Common myeloid progenitor, CD34-positive (primary cell): ENCODE data around the gene FNBP1L.

Experiments
- CTCF ChIA-PET: fragments of 350-600 bp; sonication (Branson Sonifier 250); formaldehyde crosslinking; loops from one replicate; lab custom pipeline; 2021; ENCODE audit warnings: antibody characterized with exemption; lab: Charles Lee
- POLR2A ChIA-PET: fragments of 350-600 bp; sonication (Branson Sonifier 250); formaldehyde crosslinking; loops from one replicate; lab custom pipeline; 2021; ENCODE audit warnings: antibody characterized with exemption; lab: Charles Lee
- DNase-seq, 3 donors: peaks; one replicate each; pipeline versions ENCODE4 v3.0.0 to v3.0.0-alpha.2; 2013
- H3K27ac ChIP-seq, 2 experiments: 1 replicate in 1 of 2; 2 replicates in 1 of 2; pipeline ENCODE4 v1.7.0; 2013; ENCODE audit warnings: inconsistent platforms in 2 of 2, low read length in 2 of 2, mild to moderate bottlenecking in 2 of 2, low read depth in 1 of 2, moderate library complexity in 1 of 2; ENCODE audit not compliant: severe bottlenecking in 2 of 2, insufficient read depth in 1 of 2, poor library complexity in 1 of 2
- H3K27me3 ChIP-seq, 5 experiments: replicated peaks in 2 of 5; 1 replicate in 3 of 5; 2 replicates in 2 of 5; pipeline versions ENCODE4 v1.6.1 to v1.7.0; 2013; ENCODE audit warnings: low read length in 4 of 5, mild to moderate bottlenecking in 2 of 5, moderate library complexity in 2 of 5, inconsistent platforms in 1 of 5; ENCODE audit not compliant: insufficient read depth in 5 of 5, control insufficient read depth in 4 of 5
- H3K36me3 ChIP-seq, 4 experiments: 1 replicate in 2 of 4; 2 replicates in 2 of 4; pipeline versions ENCODE4 v1.6.1 to v1.7.0; 2013; ENCODE audit warnings: low read length in 3 of 4, control low read depth in 1 of 4, mild to moderate bottlenecking in 1 of 4; ENCODE audit not compliant: control insufficient read depth in 4 of 4, insufficient read depth in 4 of 4
- H3K4me1 ChIP-seq, 4 experiments: 1 replicate in 3 of 4; 2 replicates in 1 of 4; pipeline versions ENCODE4 v1.6.1 to v1.7.1; 2013; ENCODE audit warnings: low read length in 3 of 4, mild to moderate bottlenecking in 3 of 4, control low read depth in 1 of 4, inconsistent platforms in 1 of 4, moderate library complexity in 1 of 4; ENCODE audit not compliant: control insufficient read depth in 4 of 4, insufficient read depth in 4 of 4; ENCODE audit errors: control extremely low read depth in 1 of 4
- H3K4me3 ChIP-seq, 7 experiments: 1 replicate in 4 of 7; 2 replicates in 3 of 7; pipeline versions ENCODE4 v1.5.1 to v1.7.0; 2013; ENCODE audit warnings: mild to moderate bottlenecking in 7 of 7, low read length in 6 of 7, moderate library complexity in 6 of 7, inconsistent platforms in 2 of 7, low read depth in 2 of 7, control low read depth in 1 of 7; ENCODE audit not compliant: insufficient read depth in 4 of 7, control insufficient read depth in 1 of 7; ENCODE audit errors: extremely low read depth in 1 of 7
- H3K9me3 ChIP-seq, 5 experiments: 1 replicate in 4 of 5; 2 replicates in 1 of 5; pipeline versions ENCODE4 v1.6.1 to v1.7.1; 2013; ENCODE audit warnings: low read length in 4 of 5, mild to moderate bottlenecking in 2 of 5, inconsistent platforms in 1 of 5, low read depth in 1 of 5, moderate library complexity in 1 of 5; ENCODE audit not compliant: control insufficient read depth in 4 of 5, insufficient read depth in 2 of 5; ENCODE audit errors: control extremely low read depth in 1 of 5
- WGBS: methylation state at CpG from one replicate; pipeline ENCODE4 v1.1.5; 2013; ENCODE audit not compliant: insufficient coverage; 5-methylcytosine and 5-hydroxymethylcytosine counted together

FNBP1L gene

DNA sequence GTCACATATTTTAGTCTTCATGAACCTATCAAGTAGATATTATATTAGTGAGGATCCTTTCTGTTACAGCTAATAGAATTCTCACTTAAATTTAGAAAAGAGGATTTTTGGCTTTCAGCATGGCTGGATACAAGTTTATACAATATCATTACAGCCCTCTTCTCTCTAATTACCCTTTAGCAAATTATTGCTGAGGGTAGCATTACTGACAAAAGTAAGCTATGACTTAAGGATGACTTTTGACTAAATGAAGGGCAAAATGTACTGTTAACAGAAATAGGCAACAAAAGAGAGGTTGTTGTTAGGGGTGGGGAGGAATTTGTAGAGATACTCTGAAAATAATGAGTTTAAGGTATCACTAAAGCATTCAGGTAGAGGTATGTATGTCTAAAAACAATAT, 85.8 kb downstream of the FNBP1L start:
- Histone ChIP-seq H3K4me3 (no peak overlapping the region), H3K27me3 (no peaks in the 10 kb centered on the region), H3K36me3 (peaks cover 2 to 10% (median 5%) of the 10 kb centered on the region in 4 experiments), H3K27ac (no peak overlapping the region), H3K4me1 (peaks cover 0 to 5% (median 2%) of the 10 kb centered on the region in 4 experiments), H3K9me3 (no peaks in the 10 kb centered on the region)
- no peak for DNase-seq
- ChIA-PET POLR2A (no interaction called here), CTCF (interaction anchor here (0.9 kb wide), 1 partner anchor 13 kb away, joined by 3 read pairs; no protein-coding TSS in a partner anchor)

- H3K27me3 ChIP-seq, result no peaks in the 10 kb centered on the region
- no peaks in the 10 kb centered on the region for H3K36me3 ChIP-seq
- no peaks in the 10 kb centered on the region for H3K9me3 ChIP-seq
- H3K27ac ChIP-seq, result no peak overlapping the region
- no peak for DNase-seq
- peaks cover 0 to 19% (median 2%) of the 10 kb centered on the region in 4 experiments for H3K4me1 ChIP-seq
- ChIA-PET POLR2A (no interaction called here), CTCF (no interaction called here)
- H3K4me3 ChIP-seq, result no peak overlapping the region
These were observed 89.5 kb downstream of the FNBP1L start for GRCh38 chr1:93537396-93537795.

DNA sequence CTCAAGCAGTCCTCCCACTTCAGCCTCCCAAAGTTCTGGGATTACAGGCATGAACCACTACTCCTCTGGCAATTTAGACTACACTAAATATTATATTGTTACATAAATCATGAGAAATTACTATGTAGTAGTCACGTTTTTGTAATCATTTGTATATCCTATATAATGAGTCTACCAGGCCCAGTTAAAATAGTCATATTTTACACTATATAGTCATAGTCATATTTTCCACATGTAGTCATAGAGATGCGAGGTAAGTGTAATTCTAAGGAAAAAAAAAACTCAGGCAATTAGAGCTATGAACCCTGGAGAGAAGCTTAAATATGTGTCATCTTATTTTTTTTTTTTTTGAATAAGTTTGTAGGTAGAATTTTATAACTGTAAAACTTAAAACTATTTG, 90.0 kb downstream of the FNBP1L start:
- no peak overlapping the region for H3K27ac ChIP-seq
- WGBS, result no CpG with 5 or more reads among the region's 2 CpGs
- POLR2A ChIA-PET, result no interaction called here

DNA sequence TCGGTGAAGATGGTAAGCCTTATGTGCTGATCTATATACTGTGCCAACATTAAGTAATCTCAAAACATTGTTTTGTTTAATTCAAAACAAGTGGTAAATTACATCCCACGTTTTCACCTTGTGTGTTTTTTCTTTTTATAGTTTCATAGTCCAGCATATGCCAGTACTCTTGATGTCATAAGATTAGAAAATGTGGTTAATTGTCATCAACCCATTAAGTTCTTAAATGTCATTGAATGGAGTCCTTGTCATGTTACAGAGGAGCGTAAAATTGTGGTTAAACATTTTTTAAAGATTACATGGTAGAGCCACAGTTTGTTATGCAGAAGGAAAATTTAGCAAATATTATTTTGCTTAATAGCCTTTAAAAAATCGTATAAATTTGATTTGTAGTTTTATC, 93.1 kb downstream of the FNBP1L start:
- Histone ChIP-seq H3K9me3 (no peaks in the 10 kb centered on the region), H3K4me1 (peaks cover 0 to 19% (median 2%) of the 10 kb centered on the region in 4 experiments), H3K27me3 (no peaks in the 10 kb centered on the region), H3K36me3 (no peaks in the 10 kb centered on the region), H3K27ac (no peak overlapping the region), H3K4me3 (no peak overlapping the region)
- POLR2A ChIA-PET, result no interaction called here
- no CpG with 5 or more reads among the region's 4 CpGs for WGBS
- DNase-seq, result no peak
- CTCF ChIA-PET, result no interaction called here

More for the DNA sequence above, 90.0 kb downstream of the FNBP1L start:
- no peaks in the 10 kb centered on the region for H3K27me3 ChIP-seq
- CTCF ChIA-PET, result interaction anchor here (0.6 to 0.8 kb wide), 2 partner anchors 11 to 53 kb away, joined by 3 read pairs; no protein-coding TSS in a partner anchor
- H3K36me3 ChIP-seq, result no peaks in the 10 kb centered on the region
- H3K4me1 ChIP-seq, result peaks cover 0 to 19% (median 2%) of the 10 kb centered on the region in 4 experiments
- peak in 1 of 3 donors; percentile 25 for DNase-seq
- no peaks in the 10 kb centered on the region for H3K9me3 ChIP-seq
- H3K4me3 ChIP-seq, result no peak overlapping the region

DNA sequence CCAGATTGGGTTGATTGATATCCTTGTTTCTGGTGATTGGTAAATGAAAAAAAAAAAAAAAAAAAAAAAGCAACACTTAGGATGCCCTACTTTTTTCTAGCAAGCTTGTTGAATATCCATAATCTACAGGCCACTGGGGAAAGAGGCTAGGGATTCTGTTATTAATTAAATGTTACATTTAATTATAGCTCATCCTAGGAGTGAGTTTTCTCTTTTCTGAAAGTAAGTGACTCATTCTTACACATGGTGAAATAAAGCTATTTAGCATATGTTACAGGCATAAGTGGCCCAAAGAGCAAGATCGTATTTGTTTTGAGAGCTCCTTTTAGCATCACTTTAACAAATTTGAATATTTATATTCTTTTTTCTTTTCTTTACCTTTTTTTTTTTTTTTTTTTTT, 94.5 kb downstream of the FNBP1L start:
- peaks cover 0 to 19% (median 1%) of the 10 kb centered on the region in 4 experiments for H3K4me1 ChIP-seq
- H3K9me3 ChIP-seq, result no peaks in the 10 kb centered on the region
- WGBS, result no CpG with 5 or more reads among the region's 1 CpG
- no peak overlapping the region for H3K4me3 ChIP-seq
- ChIA-PET CTCF (interaction anchor here (0.6 kb wide), 1 partner anchor 774 kb away, joined by 3 read pairs; no protein-coding TSS in a partner anchor), POLR2A (no interaction called here)
- H3K27me3 ChIP-seq, result no peaks in the 10 kb centered on the region
- H3K36me3 ChIP-seq, result peaks cover 0 to 3% (median 0%) of the 10 kb centered on the region in 4 experiments
- H3K27ac ChIP-seq, result no peak overlapping the region
- DNase-seq, result no peak

- Histone ChIP-seq H3K4me3 (no peak overlapping the region), H3K27ac (no peak overlapping the region), H3K27me3 (no peaks in the 10 kb centered on the region), H3K36me3 (peaks cover 5 to 7% (median 6%) of the 10 kb centered on the region in 4 experiments), H3K9me3 (no peaks in the 10 kb centered on the region), H3K4me1 (peaks cover 4 to 10% (median 7%) of the 10 kb centered on the region in 4 experiments)
- ChIA-PET CTCF (interaction anchor here (1.0 to 1.5 kb wide), 2 partner anchors 12 to 267 kb away, joined by 3 read pairs; no protein-coding TSS in a partner anchor), POLR2A (no interaction called here)
- DNase-seq, result no peak
- WGBS, result 100% methylated on average over 3 of the region's 3 CpGs
These were observed 98.4 kb downstream of the FNBP1L start for GRCh38 chr1:93546162-93546863.

DNA sequence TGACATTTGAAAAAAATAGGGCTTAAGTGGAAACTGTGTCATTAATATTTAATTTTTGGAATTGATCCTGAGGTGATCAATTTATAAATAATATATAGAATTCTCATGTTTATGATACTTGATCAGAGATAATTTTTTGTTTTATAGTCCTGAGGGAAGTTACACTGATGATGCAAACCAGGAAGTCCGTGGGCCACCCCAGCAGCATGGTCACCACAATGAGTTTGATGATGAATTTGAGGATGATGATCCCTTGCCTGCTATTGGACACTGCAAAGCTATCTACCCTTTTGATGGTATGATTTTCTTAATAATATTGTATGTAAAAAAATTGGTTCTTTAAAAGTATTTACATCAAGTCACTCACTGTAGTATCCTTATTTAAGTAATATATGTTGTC, 101.2 kb downstream of the FNBP1L start:
- peaks cover 17 to 32% (median 24%) of the 10 kb centered on the region in 4 experiments for H3K4me1 ChIP-seq
- no peak overlapping the region for H3K4me3 ChIP-seq
- ChIA-PET POLR2A (no interaction called here), CTCF (no interaction called here)
- H3K27me3 ChIP-seq, result no peaks in the 10 kb centered on the region
- no peak overlapping the region for H3K27ac ChIP-seq
- WGBS, result 100% methylated on average over 1 of the region's 1 CpG
- DNase-seq, result peak in 2 of 3 donors; percentile 24 to 38
- no peaks in the 10 kb centered on the region for H3K9me3 ChIP-seq
- peaks cover 5 to 7% (median 7%) of the 10 kb centered on the region in 4 experiments for H3K36me3 ChIP-seq
